CD4-positive, alpha-beta T cell treated with Interleukin-1 beta for 1 hour (primary cell): ENCODE data around the gene CAPN5.
A peak's percentile ranks its signal among the peaks of the same experiment; 100 is the strongest.
"Not testable (repeated sequence)": the region's sequence is repeated elsewhere in the genome, so short reads cannot be mapped to it uniquely, and the experiment has no call there.

Source experiments
- DNase-seq, 2 donors: peaks; one replicate each; pipeline ENCODE4 v3.0.0-alpha.2; 2020 to 2022

The CAPN5 gene

GRCh38 chr11:77066229-77067042 is at the start of gene CAPN5:
TSS of gene CAPN5 (plus strand) at chr11:77066971. CDS start at chr11:77084887, 17,916 bp downstream.
- DNase-seq, result peak; percentile 88 to 89

- not testable (repeated sequence) for DNase-seq
Measured at GRCh38 chr11:77018396-77018924, 48.3 kb upstream of the CAPN5 start.

GRCh38 chr11:77019976-77020595 is 46.7 kb upstream of the CAPN5 start:
- no peak for DNase-seq

GRCh38 chr11:77020734-77021133 is 46.0 kb upstream of the CAPN5 start:
- no peak for DNase-seq

- no peak for DNase-seq
Measured at GRCh38 chr11:77024745-77025144, 42.0 kb upstream of the CAPN5 start.

GRCh38 chr11:77026221-77026620 is 40.5 kb upstream of the CAPN5 start:
- DNase-seq, result no peak

GRCh38 chr11:77026743-77027142 is 40.0 kb upstream of the CAPN5 start:
- no peak for DNase-seq

- DNase-seq, result no peak
Measured at GRCh38 chr11:77027275-77027674, 39.5 kb upstream of the CAPN5 start.

- DNase-seq, result no peak
Measured at GRCh38 chr11:77029829-77030228, 36.9 kb upstream of the CAPN5 start.

GRCh38 chr11:77030834-77031414 is 35.8 kb upstream of the CAPN5 start:
- DNase-seq, result no peak

- no peak for DNase-seq
Measured at GRCh38 chr11:77031599-77031998, 35.2 kb upstream of the CAPN5 start.

- no peak for DNase-seq
Measured at GRCh38 chr11:77035039-77035438, 31.7 kb upstream of the CAPN5 start.

- DNase-seq, result no peak
Measured at GRCh38 chr11:77035580-77035979, 31.2 kb upstream of the CAPN5 start.

GRCh38 chr11:77036398-77036797 is 30.4 kb upstream of the CAPN5 start:
- DNase-seq, result no peak

GRCh38 chr11:77037057-77037456 is 29.7 kb upstream of the CAPN5 start:
- no peak for DNase-seq

GRCh38 chr11:77038029-77038824 is 28.5 kb upstream of the CAPN5 start:
- DNase-seq, result no peak

GRCh38 chr11:77038825-77039326 is 27.9 kb upstream of the CAPN5 start:
- no peak for DNase-seq

GRCh38 chr11:77039491-77040400 is 27.0 kb upstream of the CAPN5 start:
- no peak for DNase-seq

GRCh38 chr11:77040401-77040777 is 26.4 kb upstream of the CAPN5 start:
- no peak for DNase-seq

GRCh38 chr11:77040889-77041288 is 25.9 kb upstream of the CAPN5 start:
- DNase-seq, result no peak

GRCh38 chr11:77042111-77042726 is 24.6 kb upstream of the CAPN5 start:
- no peak for DNase-seq
